HepG2 (cell line): ENCODE data around the gene ACTL7B.

Experiments used
- DNMT1 ChIP-seq: sonication (generic); formaldehyde crosslinking; IDR thresholded peaks from 2 replicates; pipeline ENCODE4 v1.5.1; 2020; ENCODE audit warnings: mild to moderate bottlenecking, missing genetic modification reagents
- FOXK2 ChIP-seq: fragments of 450-650 bp; IDR thresholded peaks from 2 replicates; pipeline ENCODE4 v1.6.1; 2016
- NR2C2 ChIP-seq: sonication (generic); formaldehyde crosslinking; IDR thresholded peaks from 2 replicates; pipeline ENCODE4 v1.4.0; 2020; ENCODE audit warnings: missing genetic modification reagents, mild to moderate bottlenecking, moderate library complexity, borderline replicate concordance
- SIN3A ChIP-seq: IDR thresholded peaks from 2 replicates; pipeline ENCODE4 v1.6.1; 2011; ENCODE audit warnings: low read depth, mild to moderate bottlenecking, control low read depth, low read length, borderline replicate concordance
- TF ChIP-seq, protein P1 (sequence below), 2 experiments: fragments of 450-650 bp in 1 of 2; sonication (generic) in 1 of 2; formaldehyde crosslinking in 1 of 2; IDR thresholded peaks; 2 replicates each; pipeline versions ENCODE4 v1.6.1 to v1.8.0; 2016 to 2022; ENCODE audit warnings: antibody characterized with exemption in 1 of 2, mild to moderate bottlenecking in 1 of 2, missing genetic modification reagents in 1 of 2
- TF ChIP-seq, protein P2 (sequence below): sonication (generic); formaldehyde crosslinking; IDR thresholded peaks from 2 replicates; pipeline ENCODE4 v1.5.0; 2020; ENCODE audit warnings: mild to moderate bottlenecking, missing genetic modification reagents, moderate library complexity

DNA sequence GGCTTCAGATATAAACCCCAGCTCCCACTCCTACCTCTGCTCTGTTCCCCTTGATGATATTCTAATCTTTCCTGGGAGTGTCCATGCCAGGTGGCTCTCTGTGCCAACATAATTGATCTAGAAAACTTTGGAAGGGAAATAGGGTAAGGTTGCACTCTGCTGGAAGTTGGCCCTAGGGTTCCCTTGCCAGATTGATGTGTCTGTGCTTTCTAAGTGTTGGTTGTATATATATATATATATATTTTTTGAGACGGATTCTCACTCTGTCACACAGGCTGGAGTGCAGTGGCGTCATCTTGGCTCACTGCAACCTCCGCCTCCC is 23.6 kb downstream of the ACTL7B start:
- TF ChIP-seq DNMT1 (CRISPR knock-in tag) (no peak), SIN3A (no peak), NR2C2 (CRISPR knock-in tag) (no peak), FOXK2 (no peak)
- TF ChIP-seq, protein P1, sequence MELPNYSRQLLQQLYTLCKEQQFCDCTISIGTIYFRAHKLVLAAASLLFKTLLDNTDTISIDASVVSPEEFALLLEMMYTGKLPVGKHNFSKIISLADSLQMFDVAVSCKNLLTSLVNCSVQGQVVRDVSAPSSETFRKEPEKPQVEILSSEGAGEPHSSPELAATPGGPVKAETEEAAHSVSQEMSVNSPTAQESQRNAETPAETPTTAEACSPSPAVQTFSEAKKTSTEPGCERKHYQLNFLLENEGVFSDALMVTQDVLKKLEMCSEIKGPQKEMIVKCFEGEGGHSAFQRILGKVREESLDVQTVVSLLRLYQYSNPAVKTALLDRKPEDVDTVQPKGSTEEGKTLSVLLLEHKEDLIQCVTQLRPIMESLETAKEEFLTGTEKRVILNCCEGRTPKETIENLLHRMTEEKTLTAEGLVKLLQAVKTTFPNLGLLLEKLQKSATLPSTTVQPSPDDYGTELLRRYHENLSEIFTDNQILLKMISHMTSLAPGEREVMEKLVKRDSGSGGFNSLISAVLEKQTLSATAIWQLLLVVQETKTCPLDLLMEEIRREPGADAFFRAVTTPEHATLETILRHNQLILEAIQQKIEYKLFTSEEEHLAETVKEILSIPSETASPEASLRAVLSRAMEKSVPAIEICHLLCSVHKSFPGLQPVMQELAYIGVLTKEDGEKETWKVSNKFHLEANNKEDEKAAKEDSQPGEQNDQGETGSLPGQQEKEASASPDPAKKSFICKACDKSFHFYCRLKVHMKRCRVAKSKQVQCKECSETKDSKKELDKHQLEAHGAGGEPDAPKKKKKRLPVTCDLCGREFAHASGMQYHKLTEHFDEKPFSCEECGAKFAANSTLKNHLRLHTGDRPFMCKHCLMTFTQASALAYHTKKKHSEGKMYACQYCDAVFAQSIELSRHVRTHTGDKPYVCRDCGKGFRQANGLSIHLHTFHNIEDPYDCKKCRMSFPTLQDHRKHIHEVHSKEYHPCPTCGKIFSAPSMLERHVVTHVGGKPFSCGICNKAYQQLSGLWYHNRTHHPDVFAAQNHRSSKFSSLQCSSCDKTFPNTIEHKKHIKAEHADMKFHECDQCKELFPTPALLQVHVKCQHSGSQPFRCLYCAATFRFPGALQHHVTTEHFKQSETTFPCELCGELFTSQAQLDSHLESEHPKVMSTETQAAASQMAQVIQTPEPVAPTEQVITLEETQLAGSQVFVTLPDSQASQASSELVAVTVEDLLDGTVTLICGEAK (IDR thresholded peaks at IDR 0.05): no peak
- TF ChIP-seq, protein P1 (CRISPR knock-in tag; IDR thresholded peaks at IDR 0.05): no peak
- TF ChIP-seq, protein P2, sequence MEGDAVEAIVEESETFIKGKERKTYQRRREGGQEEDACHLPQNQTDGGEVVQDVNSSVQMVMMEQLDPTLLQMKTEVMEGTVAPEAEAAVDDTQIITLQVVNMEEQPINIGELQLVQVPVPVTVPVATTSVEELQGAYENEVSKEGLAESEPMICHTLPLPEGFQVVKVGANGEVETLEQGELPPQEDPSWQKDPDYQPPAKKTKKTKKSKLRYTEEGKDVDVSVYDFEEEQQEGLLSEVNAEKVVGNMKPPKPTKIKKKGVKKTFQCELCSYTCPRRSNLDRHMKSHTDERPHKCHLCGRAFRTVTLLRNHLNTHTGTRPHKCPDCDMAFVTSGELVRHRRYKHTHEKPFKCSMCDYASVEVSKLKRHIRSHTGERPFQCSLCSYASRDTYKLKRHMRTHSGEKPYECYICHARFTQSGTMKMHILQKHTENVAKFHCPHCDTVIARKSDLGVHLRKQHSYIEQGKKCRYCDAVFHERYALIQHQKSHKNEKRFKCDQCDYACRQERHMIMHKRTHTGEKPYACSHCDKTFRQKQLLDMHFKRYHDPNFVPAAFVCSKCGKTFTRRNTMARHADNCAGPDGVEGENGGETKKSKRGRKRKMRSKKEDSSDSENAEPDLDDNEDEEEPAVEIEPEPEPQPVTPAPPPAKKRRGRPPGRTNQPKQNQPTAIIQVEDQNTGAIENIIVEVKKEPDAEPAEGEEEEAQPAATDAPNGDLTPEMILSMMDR (CRISPR knock-in tag): no peak
